GM21390 (cell line): Measurements from ENCODE around the gene TNS3.

Experiments
- ATAC-seq: cut with Tn5 transposase; IDR thresholded peaks from one replicate; pipeline ENCODE4 v1.9.1; 2021; ENCODE audit not compliant: unreplicated experiment

The TNS3 gene

DNA sequence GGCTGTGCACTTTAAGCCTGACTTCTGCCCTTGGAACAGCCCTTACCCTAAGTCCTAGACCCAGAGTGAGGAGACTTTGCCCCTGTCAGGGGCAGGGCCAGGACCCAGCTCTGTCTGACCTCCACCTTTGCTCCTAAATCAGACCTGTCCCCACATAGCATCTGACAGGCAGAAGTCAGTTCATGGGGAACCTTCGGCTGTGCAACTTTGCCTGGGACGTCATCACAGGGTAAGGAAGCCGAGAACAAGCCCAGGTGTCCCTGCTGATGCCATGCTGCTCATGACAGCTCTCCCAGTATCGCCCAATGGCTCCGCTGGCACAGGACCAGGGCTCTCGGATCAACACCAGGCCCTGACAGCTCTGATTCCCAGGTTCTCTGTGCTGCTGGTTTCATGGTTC is 55.4 kb downstream of the TNS3 start:
- ATAC-seq: no peak

DNA sequence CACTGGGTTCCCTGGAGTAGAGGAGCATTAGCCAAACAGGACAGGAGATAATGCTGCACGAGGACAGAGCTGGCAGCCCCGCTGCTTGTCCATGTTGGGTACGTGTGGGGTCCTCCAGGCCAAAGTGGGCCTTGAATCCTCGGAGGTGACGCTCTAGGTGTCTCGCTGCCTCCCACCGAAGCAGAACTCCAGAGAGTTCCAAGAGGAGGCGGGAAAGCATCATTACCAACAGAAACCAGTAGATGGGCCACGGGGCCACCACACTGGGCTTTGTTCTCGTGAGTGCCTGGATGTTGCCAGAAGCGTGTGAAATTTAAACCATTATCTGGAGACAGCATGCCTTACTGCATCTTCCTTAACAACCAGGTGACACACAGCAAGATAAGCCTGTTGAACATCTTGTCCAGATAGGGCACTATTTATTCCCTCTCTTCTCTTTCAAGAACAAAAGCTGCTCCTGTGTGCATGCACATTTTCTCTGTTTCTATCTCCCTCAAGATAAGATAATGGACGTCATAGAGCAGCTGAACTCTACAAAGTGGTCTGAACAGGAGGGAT is 56.8 kb downstream of the TNS3 start:
- ATAC-seq: no peak

- no peak for ATAC-seq
Observed at GRCh38 chr7:47523401-47523800, 58.5 kb downstream of the TNS3 start.

- ATAC-seq: no peak
Observed at GRCh38 chr7:47521816-47522561, 59.9 kb downstream of the TNS3 start.

DNA sequence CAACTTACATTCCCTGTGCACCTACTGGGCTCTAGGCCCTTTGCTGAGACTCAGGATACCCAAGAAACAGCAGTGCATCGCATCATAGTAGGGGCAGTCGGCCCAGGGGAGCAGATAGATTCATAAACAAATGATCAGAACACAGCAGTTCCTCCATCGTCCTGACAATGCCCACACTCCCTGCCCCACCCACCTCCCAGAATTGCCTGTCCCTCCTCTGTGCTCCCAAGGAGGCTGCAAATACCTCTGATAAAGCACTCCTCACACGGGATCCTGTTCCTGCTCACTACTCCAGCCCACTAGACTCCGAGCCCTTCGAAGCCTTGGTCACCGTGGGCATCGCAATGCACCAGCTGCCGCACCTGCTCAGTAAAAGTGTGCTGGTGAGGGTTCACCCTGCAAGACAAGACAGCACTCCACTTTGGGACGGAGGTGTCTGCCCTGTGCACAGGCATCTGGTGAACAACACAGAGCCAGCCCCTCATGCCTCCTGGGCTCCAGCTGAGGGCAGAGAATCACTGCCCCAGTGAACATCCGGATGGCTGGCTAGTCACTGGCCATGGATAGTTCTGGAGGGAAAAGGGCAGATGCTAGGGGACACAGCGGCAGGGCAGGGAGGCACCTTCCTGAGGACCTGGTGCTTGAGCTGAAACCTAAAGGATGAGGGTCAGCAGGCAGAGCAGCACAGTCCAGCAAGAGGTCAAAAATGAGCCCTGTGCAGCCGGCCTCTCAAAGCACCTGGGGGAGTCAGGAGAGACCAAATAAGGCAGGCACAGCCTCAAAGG is 60.7 kb downstream of the TNS3 start:
- ATAC-seq: no peak

DNA sequence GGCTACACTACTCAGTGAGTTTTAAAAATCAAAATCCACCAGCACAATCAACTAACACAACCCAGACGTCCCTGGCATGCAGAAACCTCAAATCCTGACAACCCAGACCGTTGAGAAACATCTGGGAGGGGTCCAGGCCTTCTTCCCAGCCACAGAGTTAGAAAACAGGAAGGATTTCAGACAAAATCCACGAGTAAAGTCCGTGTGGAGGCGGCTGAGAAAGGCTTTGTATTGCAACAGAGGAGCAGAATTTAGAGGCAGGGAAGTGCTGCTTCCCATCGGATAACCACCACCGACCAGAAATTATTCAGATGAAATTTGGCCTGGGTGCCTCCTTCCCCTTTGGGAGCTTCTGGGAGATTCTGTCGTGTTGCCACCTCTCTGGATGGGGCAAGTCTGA is 61.5 kb downstream of the TNS3 start:
- no peak for ATAC-seq

DNA sequence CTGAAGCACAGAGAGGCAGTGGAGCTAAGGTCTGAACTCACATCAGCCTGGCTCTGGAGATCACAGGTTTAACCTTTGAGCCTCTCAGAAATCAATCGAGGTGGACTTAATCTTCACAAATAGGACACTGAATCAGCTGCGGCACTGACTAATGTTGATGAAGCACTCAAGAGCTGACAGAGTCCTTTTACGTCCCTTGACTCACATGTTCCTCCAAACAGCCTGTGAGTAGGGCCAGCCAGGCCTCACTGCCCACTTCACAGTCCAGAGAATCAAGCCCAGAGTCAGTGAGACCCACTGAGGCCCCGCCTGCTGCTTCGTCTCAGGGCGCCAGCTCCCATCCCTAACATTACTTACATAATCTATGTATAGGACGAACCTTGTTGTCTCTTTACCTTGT is 63.1 kb downstream of the TNS3 start:
- no peak for ATAC-seq

DNA sequence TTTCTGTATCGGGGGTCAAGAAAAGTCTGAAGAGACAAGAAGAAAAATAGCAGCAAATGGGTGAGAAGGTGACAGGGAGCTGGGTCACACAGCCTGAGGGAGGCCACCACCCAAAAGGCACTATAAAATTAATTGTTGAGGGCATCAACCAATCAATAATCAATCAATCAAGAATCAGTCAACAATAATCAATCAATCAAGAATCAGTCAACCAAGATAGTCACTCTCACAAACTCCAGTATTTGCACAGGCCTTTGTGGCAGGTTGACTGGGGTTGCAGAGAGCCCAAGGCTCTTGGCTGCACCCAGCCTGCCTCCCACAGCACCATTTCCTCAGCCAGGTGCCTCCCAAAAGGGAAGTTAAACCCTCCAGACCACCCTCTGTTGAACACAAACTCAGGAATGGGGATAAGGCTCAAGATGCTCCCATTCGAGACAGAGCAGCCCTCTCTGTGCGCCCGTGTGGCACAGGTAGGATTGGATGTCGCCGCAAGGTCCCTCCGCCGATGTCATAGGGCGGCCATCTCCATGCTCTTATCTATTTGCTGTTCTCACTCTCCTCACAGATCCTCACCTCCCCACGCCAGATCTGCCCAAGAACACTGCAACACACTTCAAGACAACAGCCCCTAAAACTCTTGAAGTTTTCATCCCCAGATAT is 64.0 kb downstream of the TNS3 start:
- no peak for ATAC-seq

- ATAC-seq: no peak
Observed at GRCh38 chr7:47516985-47517600, 64.8 kb downstream of the TNS3 start.

DNA sequence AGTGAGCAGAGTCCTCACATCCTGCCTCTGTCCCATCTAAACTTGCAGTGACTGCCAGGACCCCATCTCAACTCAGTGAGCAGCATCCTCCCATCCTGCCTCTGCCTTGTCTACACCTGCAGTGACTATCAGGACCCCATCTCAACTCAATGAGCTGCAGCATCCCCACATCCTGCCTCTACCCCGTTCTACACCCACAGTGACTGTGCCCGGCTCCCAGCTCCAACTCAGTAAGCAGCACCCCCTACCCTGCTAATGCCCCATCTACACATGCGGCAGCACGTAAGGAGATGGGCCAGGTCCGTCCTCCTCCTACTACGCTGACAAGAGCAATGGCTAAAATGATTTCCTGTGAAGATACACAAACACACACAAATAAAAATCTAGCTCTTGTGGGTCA is 65.5 kb downstream of the TNS3 start:
- no peak for ATAC-seq

- ATAC-seq: no peak
Observed at GRCh38 chr7:47515305-47515834, 66.5 kb downstream of the TNS3 start.

DNA sequence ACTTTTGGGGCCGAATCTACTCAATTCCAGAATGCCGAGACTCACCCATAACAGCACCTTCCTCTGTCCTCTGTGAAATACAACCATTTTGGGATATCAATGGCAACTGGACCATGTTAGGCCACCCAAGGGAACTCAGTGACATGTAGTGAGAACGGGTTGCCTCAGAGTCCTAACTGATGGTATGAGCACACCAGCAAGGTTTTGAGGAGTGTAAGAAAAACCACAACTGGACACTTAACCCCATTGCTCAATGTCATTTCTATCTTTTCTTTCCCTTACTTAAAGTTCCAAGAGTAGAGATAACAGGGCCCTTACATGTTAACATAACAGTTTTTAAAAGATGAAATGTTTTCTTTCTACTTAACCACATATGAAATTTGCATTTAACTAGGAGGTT is 67.1 kb downstream of the TNS3 start:
- no peak for ATAC-seq

DNA sequence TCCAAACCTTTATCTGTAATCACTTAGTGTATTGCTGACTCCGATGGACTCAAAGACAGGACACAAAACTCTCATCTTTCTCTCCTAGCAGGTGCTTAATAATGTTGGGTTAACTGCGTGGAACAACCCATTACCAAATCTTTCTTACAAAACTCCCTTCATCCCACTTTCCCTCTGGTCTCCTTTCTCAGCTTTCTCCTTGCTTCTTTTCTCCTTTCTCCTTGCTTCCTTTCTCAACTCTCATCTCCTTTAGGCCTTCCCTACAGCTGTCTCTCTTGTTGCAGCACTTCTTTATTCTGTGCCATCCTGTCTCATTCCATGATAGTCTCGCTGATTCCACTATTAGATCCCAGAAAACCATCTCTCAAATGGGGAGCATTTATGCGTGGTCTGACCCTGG is 67.5 kb downstream of the TNS3 start:
- ATAC-seq: no peak

DNA sequence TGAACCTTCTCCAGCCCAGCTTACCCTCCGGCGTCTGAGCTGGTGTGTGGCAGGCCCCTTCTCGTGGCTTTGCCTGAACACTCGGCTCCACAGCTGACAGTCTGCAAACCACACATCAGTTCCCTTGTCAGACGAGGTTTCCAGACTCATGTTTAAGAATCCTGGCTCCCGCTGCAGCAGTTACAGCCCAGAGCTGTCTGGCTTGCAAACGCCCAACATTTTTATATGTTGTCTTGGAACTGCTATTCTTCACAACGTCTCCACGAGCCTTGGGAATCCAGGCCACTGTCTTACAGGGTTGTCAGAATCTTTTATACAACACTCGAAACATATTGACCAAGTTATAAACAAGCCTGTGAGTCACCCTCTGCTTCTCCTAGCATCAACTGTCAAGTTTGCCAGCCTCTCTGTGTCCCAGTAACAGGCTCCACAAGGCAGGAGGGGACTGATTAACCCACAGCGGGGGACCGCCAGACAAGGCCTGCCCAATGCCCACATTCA is 68.1 kb downstream of the TNS3 start:
- no peak for ATAC-seq

GRCh38 chr7:47512481-47513176 is 69.3 kb downstream of the TNS3 start:
- no peak for ATAC-seq

- ATAC-seq: no peak
Observed at GRCh38 chr7:47511699-47512370, 70.1 kb downstream of the TNS3 start.

- no peak for ATAC-seq
Observed at GRCh38 chr7:47510786-47511185, 71.1 kb downstream of the TNS3 start.

DNA sequence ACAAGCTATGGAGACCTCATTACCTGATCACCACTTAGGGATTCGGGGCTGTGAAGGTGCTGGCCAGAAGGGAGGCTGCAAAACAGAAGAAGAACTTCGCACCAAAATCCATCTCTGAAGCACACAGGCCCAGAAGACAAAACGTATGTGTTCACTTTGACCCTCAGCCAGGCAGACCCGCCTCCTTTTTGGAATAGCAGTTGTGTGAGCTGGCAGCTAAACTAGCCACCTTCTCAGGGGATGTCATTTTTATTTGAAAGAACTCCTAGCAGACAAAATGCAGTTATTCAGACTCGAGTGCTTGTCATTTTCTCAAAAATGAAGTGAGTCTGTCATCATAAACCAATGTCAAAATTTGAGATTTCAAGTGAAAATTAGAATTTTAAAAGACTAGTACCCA is 71.7 kb downstream of the TNS3 start:
- no peak for ATAC-seq

- ATAC-seq: no peak
Observed at GRCh38 chr7:47509571-47509970, 72.3 kb downstream of the TNS3 start.
